Activated naive CD8-positive, alpha-beta T cell treated with anti-CD3 and anti-CD28 coated beads, Interleukin-2, amount 10 ng/mL, durations not matched to agents 7 days and 5 days (primary cell): ENCODE data around the gene MKLN1. TPM values are rescaled to one million over a fixed set of nuclear protein-coding genes. Genes with fewer than 3 reads are reported as not detected.

ENCODE experiments used
- ATAC-seq: fragments of 150-1000 bp; cut with Tn5 transposase; one replicate; pipeline ENCODE4 v1.10.0; 2021; ENCODE audit warnings: low read depth, moderate library complexity
- POLR2A ChIA-PET: fragments of 350-600 bp; sonication (Branson Sonifier 250); formaldehyde crosslinking; loops from one replicate; lab custom pipeline; 2021; ENCODE audit warnings: antibody characterized with exemption; lab: Charles Lee
- DNase-seq: peaks from one replicate; pipeline ENCODE4 v3.0.0; 2021
- H3K27ac Mint-ChIP-seq: one replicate; pipeline ENCODE4 v1.8.0; 2022; ENCODE audit warnings: mild to moderate bottlenecking, mixed read lengths
- H3K27me3 Mint-ChIP-seq: one replicate; pipeline ENCODE4 v1.8.0; 2022; ENCODE audit warnings: mild to moderate bottlenecking, moderate library complexity, mixed read lengths
- H3K36me3 Mint-ChIP-seq: one replicate; pipeline ENCODE4 v1.8.0; 2021; ENCODE audit warnings: mild to moderate bottlenecking, mixed read lengths
- H3K4me1 Mint-ChIP-seq: one replicate; pipeline ENCODE4 v1.8.0; 2021; ENCODE audit warnings: mixed read lengths
- H3K4me3 Mint-ChIP-seq: one replicate; pipeline ENCODE4 v1.8.0; 2022; ENCODE audit warnings: mild to moderate bottlenecking, moderate library complexity, mixed read lengths
- H3K9me3 Mint-ChIP-seq: one replicate; pipeline ENCODE4 v1.8.0; 2021; ENCODE audit warnings: mixed read lengths
- total RNA-seq, 2 experiments: library from RNA; stranded (reverse); gene quantifications; one replicate each; pipeline ENCODE4 v1.2.3, GENCODE V29; 2021

Gene MKLN1
- total RNA-seq, 2 experiments from 2014 or later = 35.7 to 42.3 TPM

GRCh38 chr7:131342864-131343442 is 15.3 kb downstream of the MKLN1 start:
- Mint-ChIP-seq H3K27ac (no peak overlapping the region), H3K4me3 (no peak overlapping the region), H3K36me3 (peaks cover 43% of the 10 kb centered on the region), H3K9me3 (peaks cover 14% of the 10 kb centered on the region), H3K4me1 (peaks cover 11% of the 10 kb centered on the region), H3K27me3 (no peaks in the 10 kb centered on the region)
- no peak for DNase-seq
- ATAC-seq = no peak
- POLR2A ChIA-PET = no interaction called here

GRCh38 chr7:131346885-131347592 is 19.4 kb downstream of the MKLN1 start:
- Mint-ChIP-seq H3K27ac (no peak overlapping the region), H3K9me3 (peaks cover 3% of the 10 kb centered on the region), H3K4me1 (peaks cover 7% of the 10 kb centered on the region), H3K27me3 (no peaks in the 10 kb centered on the region), H3K4me3 (no peak overlapping the region), H3K36me3 (peaks cover 29% of the 10 kb centered on the region)
- no peak for ATAC-seq
- DNase-seq = no peak
- POLR2A ChIA-PET = no interaction called here

- peaks cover 3% of the 10 kb centered on the region for H3K9me3 Mint-ChIP-seq
- no peak for ATAC-seq
- POLR2A ChIA-PET = no interaction called here
- H3K27ac Mint-ChIP-seq = no peak overlapping the region
- peaks cover 26% of the 10 kb centered on the region for H3K36me3 Mint-ChIP-seq
- H3K4me3 Mint-ChIP-seq = no peak overlapping the region
- no peak for DNase-seq
- peaks cover 10% of the 10 kb centered on the region for H3K4me1 Mint-ChIP-seq
- no peaks in the 10 kb centered on the region for H3K27me3 Mint-ChIP-seq
Observed at GRCh38 chr7:131352032-131352431, 24.4 kb downstream of the MKLN1 start.

- no peaks in the 10 kb centered on the region for H3K27me3 Mint-ChIP-seq
- peaks cover 3% of the 10 kb centered on the region for H3K9me3 Mint-ChIP-seq
- DNase-seq (no peak), ATAC-seq (no peak)
- H3K4me3 Mint-ChIP-seq = no peak overlapping the region
- no peak overlapping the region for H3K27ac Mint-ChIP-seq
- peaks cover 24% of the 10 kb centered on the region for H3K36me3 Mint-ChIP-seq
- peaks cover 22% of the 10 kb centered on the region for H3K4me1 Mint-ChIP-seq
- POLR2A ChIA-PET = no interaction called here
Observed at GRCh38 chr7:131354390-131354789, 26.7 kb downstream of the MKLN1 start.

GRCh38 chr7:131355917-131356777 is 28.5 kb downstream of the MKLN1 start:
- no peaks in the 10 kb centered on the region for H3K27me3 Mint-ChIP-seq
- POLR2A ChIA-PET = no interaction called here
- H3K4me3 Mint-ChIP-seq = no peak overlapping the region
- H3K9me3 Mint-ChIP-seq = no peaks in the 10 kb centered on the region
- no peak overlapping the region for H3K27ac Mint-ChIP-seq
- peaks cover 16% of the 10 kb centered on the region for H3K36me3 Mint-ChIP-seq
- no peak for DNase-seq
- peaks cover 33% of the 10 kb centered on the region for H3K4me1 Mint-ChIP-seq
- no peak for ATAC-seq

- Mint-ChIP-seq H3K4me3 (no peak overlapping the region), H3K9me3 (no peaks in the 10 kb centered on the region), H3K27me3 (no peaks in the 10 kb centered on the region), H3K36me3 (peaks cover 17% of the 10 kb centered on the region), H3K4me1 (peaks cover 38% of the 10 kb centered on the region), H3K27ac (no peak overlapping the region)
- POLR2A ChIA-PET = interaction anchor here (0.6 kb wide), 1 partner anchor 256 kb away, joined by 4 read pairs; no protein-coding TSS in a partner anchor
- no peak for ATAC-seq
- no peak for DNase-seq
Observed at GRCh38 chr7:131357282-131357880, 29.7 kb downstream of the MKLN1 start.

- H3K36me3 Mint-ChIP-seq = peaks cover 10% of the 10 kb centered on the region
- H3K27ac Mint-ChIP-seq = no peak overlapping the region
- no peaks in the 10 kb centered on the region for H3K27me3 Mint-ChIP-seq
- no peaks in the 10 kb centered on the region for H3K9me3 Mint-ChIP-seq
- ATAC-seq (no peak), DNase-seq (no peak)
- peak overlapping the region; percentile 6 for H3K4me3 Mint-ChIP-seq
- peaks cover 37% of the 10 kb centered on the region for H3K4me1 Mint-ChIP-seq
- POLR2A ChIA-PET = no interaction called here
Observed at GRCh38 chr7:131358636-131359035, 31.0 kb downstream of the MKLN1 start.

- Mint-ChIP-seq H3K4me1 (peaks cover 36% of the 10 kb centered on the region), H3K36me3 (peaks cover 10% of the 10 kb centered on the region), H3K27me3 (no peaks in the 10 kb centered on the region), H3K27ac (no peak overlapping the region), H3K4me3 (no peak overlapping the region), H3K9me3 (no peaks in the 10 kb centered on the region)
- POLR2A ChIA-PET = no interaction called here
- ATAC-seq (no peak), DNase-seq (no peak)
Observed at GRCh38 chr7:131359136-131359776, 31.6 kb downstream of the MKLN1 start.

GRCh38 chr7:131363719-131364118 is 36.0 kb downstream of the MKLN1 start:
- H3K27ac Mint-ChIP-seq = no peak overlapping the region
- ATAC-seq = no peak
- POLR2A ChIA-PET = no interaction called here
- H3K9me3 Mint-ChIP-seq = peaks cover 4% of the 10 kb centered on the region
- H3K36me3 Mint-ChIP-seq = peaks cover 19% of the 10 kb centered on the region
- no peaks in the 10 kb centered on the region for H3K27me3 Mint-ChIP-seq
- H3K4me1 Mint-ChIP-seq = peaks cover 50% of the 10 kb centered on the region
- no peak overlapping the region for H3K4me3 Mint-ChIP-seq
- no peak for DNase-seq

- no peaks in the 10 kb centered on the region for H3K27me3 Mint-ChIP-seq
- peaks cover 44% of the 10 kb centered on the region for H3K4me1 Mint-ChIP-seq
- POLR2A ChIA-PET = no interaction called here
- H3K27ac Mint-ChIP-seq = no peak overlapping the region
- peaks cover 19% of the 10 kb centered on the region for H3K36me3 Mint-ChIP-seq
- peaks cover 4% of the 10 kb centered on the region for H3K9me3 Mint-ChIP-seq
- ATAC-seq = no peak
- no peak overlapping the region for H3K4me3 Mint-ChIP-seq
- no peak for DNase-seq
Observed at GRCh38 chr7:131364767-131365344, 37.2 kb downstream of the MKLN1 start.

GRCh38 chr7:131365838-131366237 is 38.2 kb downstream of the MKLN1 start:
- POLR2A ChIA-PET = no interaction called here
- H3K9me3 Mint-ChIP-seq = peaks cover 4% of the 10 kb centered on the region
- no peaks in the 10 kb centered on the region for H3K27me3 Mint-ChIP-seq
- DNase-seq = no peak
- H3K27ac Mint-ChIP-seq = no peak overlapping the region
- no peak overlapping the region for H3K4me3 Mint-ChIP-seq
- H3K4me1 Mint-ChIP-seq = peaks cover 43% of the 10 kb centered on the region
- peaks cover 17% of the 10 kb centered on the region for H3K36me3 Mint-ChIP-seq
- ATAC-seq = no peak

- Mint-ChIP-seq H3K9me3 (peaks cover 4% of the 10 kb centered on the region), H3K4me1 (peaks cover 48% of the 10 kb centered on the region), H3K27me3 (no peaks in the 10 kb centered on the region), H3K36me3 (peaks cover 16% of the 10 kb centered on the region), H3K27ac (no peak overlapping the region), H3K4me3 (no peak overlapping the region)
- DNase-seq (no peak), ATAC-seq (no peak)
- POLR2A ChIA-PET = no interaction called here
Observed at GRCh38 chr7:131369354-131369753, 41.7 kb downstream of the MKLN1 start.
